Parathyroid adenoma (tissue), 2 donors: ENCODE results near the gene STK11IP.

Experiments
- H2AFZ ChIP-seq: fragments of 300-600 bp; sonication (generic); one replicate; pipeline ENCODE4 v1.7.0; 2017; ENCODE audit warnings: antibody characterized with exemption, mild to moderate bottlenecking
- H3K27ac ChIP-seq: fragments of 300-600 bp; sonication (generic); one replicate; pipeline ENCODE4 v1.7.0; 2017
- H3K27me3 ChIP-seq: fragments of 300-600 bp; sonication (generic); one replicate; pipeline ENCODE4 v1.7.0; 2017; ENCODE audit warnings: low read length; ENCODE audit not compliant: control insufficient read depth, insufficient read depth
- H3K36me3 ChIP-seq: fragments of 300-600 bp; sonication (generic); one replicate; pipeline ENCODE4 v1.7.0; 2017; ENCODE audit warnings: low read length; ENCODE audit not compliant: control insufficient read depth, insufficient read depth
- H3K4me1 ChIP-seq: fragments of 300-600 bp; sonication (generic); one replicate; pipeline ENCODE4 v1.7.0; 2017; ENCODE audit warnings: control low read depth
- H3K4me2 ChIP-seq: fragments of 300-600 bp; sonication (generic); one replicate; pipeline ENCODE4 v1.7.0; 2017; ENCODE audit warnings: low read length
- H3K4me3 ChIP-seq: fragments of 300-600 bp; sonication (generic); one replicate; pipeline ENCODE4 v1.7.0; 2017; ENCODE audit warnings: low read depth, low read length
- H3K79me2 ChIP-seq: fragments of 300-600 bp; sonication (generic); one replicate; pipeline ENCODE4 v1.7.0; 2017; ENCODE audit warnings: control low read depth
- H3K9ac ChIP-seq: fragments of 300-600 bp; sonication (generic); one replicate; pipeline ENCODE4 v1.7.0; 2017; ENCODE audit warnings: mild to moderate bottlenecking
- H3K9me3 ChIP-seq: fragments of 300-600 bp; sonication (generic); one replicate; pipeline ENCODE4 v1.7.0; 2017; ENCODE audit warnings: low read length; ENCODE audit not compliant: control insufficient read depth
- TF ChIP-seq, protein P1 (sequence below): fragments of 300-600 bp; sonication (generic); IDR thresholded peaks from one replicate; pipeline ENCODE4 v1.7.0; 2017; ENCODE audit warnings: antibody characterized with exemption, mild to moderate bottlenecking
- donor health status: primary hyperparathyroidism.

STK11IP gene

GRCh38 chr2:219643788-219644398, 46.2 kb downstream of the STK11IP start:
- Histone ChIP-seq H2AFZ (no peak overlapping the region), H3K27ac (no peak overlapping the region), H3K4me2 (no peak overlapping the region), H3K36me3 (no peaks in the 10 kb centered on the region), H3K4me1 (peaks cover 4% of the 10 kb centered on the region), H3K27me3 (no peaks in the 10 kb centered on the region), H3K9ac (no peak overlapping the region), H3K9me3 (no peaks in the 10 kb centered on the region), H3K4me3 (no peak overlapping the region), H3K79me2 (no peaks in the 10 kb centered on the region)
- TF ChIP-seq, protein P1, sequence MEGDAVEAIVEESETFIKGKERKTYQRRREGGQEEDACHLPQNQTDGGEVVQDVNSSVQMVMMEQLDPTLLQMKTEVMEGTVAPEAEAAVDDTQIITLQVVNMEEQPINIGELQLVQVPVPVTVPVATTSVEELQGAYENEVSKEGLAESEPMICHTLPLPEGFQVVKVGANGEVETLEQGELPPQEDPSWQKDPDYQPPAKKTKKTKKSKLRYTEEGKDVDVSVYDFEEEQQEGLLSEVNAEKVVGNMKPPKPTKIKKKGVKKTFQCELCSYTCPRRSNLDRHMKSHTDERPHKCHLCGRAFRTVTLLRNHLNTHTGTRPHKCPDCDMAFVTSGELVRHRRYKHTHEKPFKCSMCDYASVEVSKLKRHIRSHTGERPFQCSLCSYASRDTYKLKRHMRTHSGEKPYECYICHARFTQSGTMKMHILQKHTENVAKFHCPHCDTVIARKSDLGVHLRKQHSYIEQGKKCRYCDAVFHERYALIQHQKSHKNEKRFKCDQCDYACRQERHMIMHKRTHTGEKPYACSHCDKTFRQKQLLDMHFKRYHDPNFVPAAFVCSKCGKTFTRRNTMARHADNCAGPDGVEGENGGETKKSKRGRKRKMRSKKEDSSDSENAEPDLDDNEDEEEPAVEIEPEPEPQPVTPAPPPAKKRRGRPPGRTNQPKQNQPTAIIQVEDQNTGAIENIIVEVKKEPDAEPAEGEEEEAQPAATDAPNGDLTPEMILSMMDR: no peak

GRCh38 chr2:219644801-219645480, 47.3 kb downstream of the STK11IP start:
- TF ChIP-seq, protein P1: no peak
- Histone ChIP-seq H3K79me2 (no peaks in the 10 kb centered on the region), H3K36me3 (no peaks in the 10 kb centered on the region), H3K4me3 (no peak overlapping the region), H3K4me1 (peaks cover 4% of the 10 kb centered on the region), H3K27ac (no peak overlapping the region), H3K27me3 (no peaks in the 10 kb centered on the region), H2AFZ (no peak overlapping the region), H3K9ac (no peak overlapping the region), H3K4me2 (no peak overlapping the region), H3K9me3 (no peaks in the 10 kb centered on the region)

- Histone ChIP-seq H3K27ac (no peak overlapping the region), H3K4me3 (no peak overlapping the region), H3K36me3 (no peaks in the 10 kb centered on the region), H3K9ac (no peak overlapping the region), H3K9me3 (no peaks in the 10 kb centered on the region), H3K4me1 (peaks cover 4% of the 10 kb centered on the region), H3K79me2 (no peaks in the 10 kb centered on the region), H3K27me3 (no peaks in the 10 kb centered on the region), H2AFZ (no peak overlapping the region), H3K4me2 (no peak overlapping the region)
- TF ChIP-seq, protein P1: no peak
Observed at GRCh38 chr2:219645631-219646527, 48.2 kb downstream of the STK11IP start.

DNA sequence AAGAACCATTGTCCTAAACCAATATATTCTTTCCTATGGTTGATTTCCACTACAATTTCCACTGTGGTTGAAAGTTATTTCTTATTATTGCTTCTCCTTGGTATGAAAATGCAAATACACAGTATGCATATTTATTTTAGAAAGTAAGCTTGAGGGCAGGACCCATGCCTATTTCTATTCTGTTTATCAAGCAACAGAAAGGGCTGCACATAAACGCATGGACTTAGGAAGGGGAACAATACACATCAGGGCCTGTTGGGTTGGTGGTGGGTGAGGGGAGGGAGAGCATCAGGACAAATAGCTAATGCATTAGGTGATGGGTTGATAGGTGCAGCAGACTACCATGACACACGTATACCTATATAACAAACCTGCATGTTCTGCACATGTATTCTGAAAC, 50.5 kb downstream of the STK11IP start:
- no peaks in the 10 kb centered on the region for H3K27me3 ChIP-seq
- H3K4me3 ChIP-seq: no peak overlapping the region
- H2AFZ ChIP-seq: no peak overlapping the region
- H3K27ac ChIP-seq: no peak overlapping the region
- H3K36me3 ChIP-seq: no peaks in the 10 kb centered on the region
- H3K79me2 ChIP-seq: no peaks in the 10 kb centered on the region
- H3K4me2 ChIP-seq: no peak overlapping the region
- H3K9ac ChIP-seq: no peak overlapping the region
- no peaks in the 10 kb centered on the region for H3K9me3 ChIP-seq
- TF ChIP-seq, protein P1: no peak
- H3K4me1 ChIP-seq: no peaks in the 10 kb centered on the region
